GM19372 (cell line): Measurements from ENCODE around the gene ETAA1.

Source experiments
- ATAC-seq: cut with Tn5 transposase; IDR thresholded peaks from one replicate; pipeline ENCODE4 v1.9.1; 2021; ENCODE audit warnings: mild to moderate bottlenecking, low read depth, moderate library complexity; ENCODE audit not compliant: unreplicated experiment

Gene ETAA1

GRCh38 chr2:67436221-67436620 is 39.1 kb downstream of the ETAA1 start:
- ATAC-seq, result no peak

- no peak for ATAC-seq
These were observed 40.0 kb downstream of the ETAA1 start for GRCh38 chr2:67437114-67437513.

GRCh38 chr2:67438337-67438736 is 41.2 kb downstream of the ETAA1 start:
- no peak for ATAC-seq

- no peak for ATAC-seq
These were observed 48.6 kb downstream of the ETAA1 start for GRCh38 chr2:67445652-67446268.

- no peak for ATAC-seq
These were observed 49.4 kb downstream of the ETAA1 start for GRCh38 chr2:67446491-67446911.

GRCh38 chr2:67448648-67449047 is 51.5 kb downstream of the ETAA1 start:
- no peak for ATAC-seq

GRCh38 chr2:67451086-67451832 is 54.1 kb downstream of the ETAA1 start:
- no peak for ATAC-seq

- ATAC-seq, result no peak
These were observed 56.2 kb downstream of the ETAA1 start for GRCh38 chr2:67453310-67453709.

- no peak for ATAC-seq
These were observed 58.3 kb downstream of the ETAA1 start for GRCh38 chr2:67455219-67456142.

GRCh38 chr2:67456428-67456827 is 59.3 kb downstream of the ETAA1 start:
- no peak for ATAC-seq

- ATAC-seq, result no peak
These were observed 60.6 kb downstream of the ETAA1 start for GRCh38 chr2:67457699-67458098.

- no peak for ATAC-seq
These were observed 62.6 kb downstream of the ETAA1 start for GRCh38 chr2:67459761-67460160.
